GM10248 (cell line): ENCODE measurements around the gene TRAF2.

Experiments used
- CTCF ChIA-PET: fragments of 300-600 bp; sonication (Branson Sonifier 250); formaldehyde crosslinking; extraction: SDS; loops from one replicate; lab custom pipeline; 2021; ENCODE audit warnings: antibody characterized with exemption; lab: Yijun Ruan, JAX
- POLR2A ChIA-PET: fragments of 350-650 bp; sonication (Branson Sonifier 250); formaldehyde crosslinking; extraction: SDS; loops from one replicate; lab custom pipeline; 2020; ENCODE audit warnings: antibody characterized with exemption; lab: Yijun Ruan, JAX
- DNase-seq: peaks from one replicate; pipeline ENCODE4 v3.0.0; 2012; ENCODE audit errors: extremely low spot score
- CTCF ChIP-seq: IDR thresholded peaks from 2 replicates; pipeline ENCODE4 v1.5.1; 2012; ENCODE audit warnings: mild to moderate bottlenecking, low read depth; ENCODE audit errors: extremely low read depth, missing control alignments, control extremely low read depth

TRAF2 gene

GRCh38 chr9:136975644-136976043 lies 89.3 kb downstream of the TRAF2 start:
- ChIA-PET CTCF (interaction anchor here (0.9 to 3.6 kb wide), 7 partner anchors 16 to 59 kb away, joined by 3 to 20 read pairs (median 4); partner anchors contain the start of gene CLIC3), POLR2A (no interaction called here)
- peak; percentile 37 for TF ChIP-seq CTCF
- DNase-seq, result no peak
